T47D (cell line): Measurements from ENCODE around the gene KCNQ4.

Source experiments
- DNase-seq, 2 experiments: peaks; one replicate each; pipeline versions ENCODE4 v3.0.0 to v3.0.0-alpha.2; 2011 to 2012; ENCODE audit warnings: low read depth in 1 of 2, low spot score in 1 of 2
- JUND ChIP-seq: IDR thresholded peaks from 2 replicates; pipeline ENCODE4 v1.6.1; 2012; ENCODE audit warnings: low read depth
- in situ Hi-C: cut with HindIII; loops from 2 replicates; pipeline ENCODE4 v1.10.0; 2016; ENCODE audit warnings: low sequenced_read_pairs, low pct_unique_long_range_greater_than_20kb

KCNQ4 gene

DNA sequence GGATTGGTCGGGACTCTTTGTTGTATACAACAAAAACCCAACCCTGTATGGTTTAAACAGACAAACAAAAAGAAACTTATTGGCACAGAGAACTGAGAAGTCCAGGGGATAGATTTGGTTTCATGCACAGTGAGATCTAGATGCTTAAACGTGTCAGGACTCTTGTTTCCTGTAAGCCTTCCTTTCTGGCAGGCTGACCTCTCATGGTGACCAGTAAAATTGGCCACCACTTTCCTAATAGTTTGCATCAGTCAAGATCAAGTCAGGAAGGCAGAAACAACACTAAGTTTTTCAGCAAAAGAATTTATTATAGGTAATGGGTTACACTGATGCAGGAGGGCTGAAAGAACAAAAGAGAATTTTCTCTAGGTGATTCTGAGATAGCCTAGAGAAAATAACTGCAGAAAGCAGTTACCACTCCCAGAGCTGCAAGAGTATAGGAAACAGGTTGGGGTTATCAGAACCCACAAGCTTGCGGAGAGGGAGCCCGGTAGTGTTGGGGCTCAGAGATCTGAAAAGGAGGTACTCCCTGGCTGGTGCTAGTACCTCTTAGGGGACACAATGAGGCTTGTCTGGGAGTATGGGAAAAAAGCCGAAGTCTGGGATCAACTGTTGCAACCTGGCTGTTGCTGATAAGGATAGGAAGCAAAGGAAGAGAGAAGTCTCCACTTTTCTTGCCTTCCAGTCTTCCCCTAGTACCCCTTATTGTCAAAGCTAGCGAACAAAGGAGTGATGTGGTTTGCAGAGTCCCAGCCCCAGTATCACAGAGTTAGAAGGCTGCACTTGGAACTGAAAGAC is 57.1 kb downstream of the KCNQ4 start:
- no peak for DNase-seq
- in situ Hi-C loops, result no loop called here

GRCh38 chr1:40841602-40842001 is 58.0 kb downstream of the KCNQ4 start:
- no peak for DNase-seq
- in situ Hi-C loops, result no loop called here
- TF ChIP-seq JUND, result no peak

More for the DNA sequence above, 57.1 kb downstream of the KCNQ4 start:
- no peak for TF ChIP-seq JUND

DNA sequence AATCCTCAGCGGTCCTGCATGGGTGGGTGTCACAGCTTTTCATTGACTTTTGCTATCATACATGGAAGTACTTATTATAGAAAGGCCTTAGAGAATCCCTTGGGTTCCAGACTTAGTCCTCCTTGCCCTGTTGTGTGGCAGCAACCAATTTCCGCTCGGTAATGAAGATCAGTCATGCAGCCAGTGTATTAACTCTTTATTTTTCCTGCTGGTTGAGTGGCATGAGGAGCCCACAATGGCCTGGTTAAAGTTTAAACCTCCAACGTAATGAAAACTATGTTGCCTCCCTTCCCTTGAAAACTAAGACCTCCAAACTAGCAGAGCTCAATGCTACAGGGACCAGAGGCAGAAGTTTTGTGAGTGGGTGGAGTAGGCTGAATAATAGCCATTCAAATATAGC is 58.6 kb downstream of the KCNQ4 start:
- no peak for DNase-seq
- in situ Hi-C loops, result no loop called here
- no peak for TF ChIP-seq JUND

DNA sequence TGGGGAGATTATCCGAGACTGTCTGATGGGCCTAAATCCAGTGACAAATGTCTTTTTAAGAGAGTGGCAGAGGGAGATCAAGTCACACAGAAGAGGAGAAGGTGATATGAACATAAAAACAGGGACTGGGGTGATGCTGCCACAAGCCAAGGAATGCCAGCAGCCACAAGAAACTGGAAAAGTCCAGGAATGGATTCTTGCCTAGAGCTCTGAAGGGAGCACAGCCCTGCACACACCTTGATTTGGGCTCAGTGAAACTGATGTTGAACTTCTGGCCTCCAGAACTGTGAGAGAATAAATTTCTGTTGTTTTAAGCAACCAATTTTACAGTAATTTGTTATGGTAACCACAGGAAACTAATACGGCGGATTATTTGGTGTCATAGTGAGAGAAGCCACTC is 59.1 kb downstream of the KCNQ4 start:
- TF ChIP-seq JUND, result no peak
- in situ Hi-C loops, result no loop called here
- DNase-seq, result no peak

DNA sequence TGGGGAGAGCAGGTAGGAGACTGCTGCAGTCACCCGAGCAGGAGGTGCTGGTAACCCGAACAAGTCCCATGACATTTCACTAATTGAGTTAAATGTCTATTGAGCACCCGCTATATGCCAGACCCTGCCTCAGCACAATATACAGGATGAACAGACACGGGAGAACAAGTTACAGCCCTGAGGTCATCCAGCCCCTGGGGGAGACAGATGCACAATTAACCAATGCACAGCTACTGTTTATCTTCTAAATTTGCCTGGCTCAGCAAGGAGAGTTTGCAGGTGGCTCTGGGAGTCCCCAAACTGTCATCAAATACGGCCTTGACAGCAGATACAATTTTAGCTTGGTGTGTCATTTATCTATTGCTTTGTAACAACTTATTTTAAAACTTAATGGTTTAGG is 60.5 kb downstream of the KCNQ4 start:
- DNase-seq, result no peak
- in situ Hi-C loops, result no loop called here
- no peak for TF ChIP-seq JUND

- in situ Hi-C loops, result no loop called here
Observed at GRCh38 chr1:40844887-40845878, 61.6 kb downstream of the KCNQ4 start.

DNA sequence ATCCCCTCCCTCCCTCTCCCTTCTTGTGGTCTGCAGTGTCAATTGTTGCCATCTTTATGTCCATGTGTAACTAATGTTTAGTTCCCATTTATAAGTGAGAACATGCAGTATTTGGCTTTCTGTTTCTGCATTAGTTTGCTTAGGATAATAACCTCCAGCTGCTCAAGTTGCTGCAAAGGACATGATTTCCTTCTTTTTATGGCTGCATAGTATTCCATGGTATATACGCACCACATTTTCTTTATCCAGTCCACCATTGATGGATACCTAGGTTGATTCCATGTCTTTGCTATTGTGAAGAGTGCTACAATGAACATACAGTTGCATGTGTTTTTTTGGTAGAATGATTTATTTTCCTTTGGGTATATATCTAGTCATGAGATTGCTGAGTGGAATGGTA is 62.3 kb downstream of the KCNQ4 start:
- in situ Hi-C loops, result no loop called here
- TF ChIP-seq JUND, result no peak
- no peak for DNase-seq

More at GRCh38 chr1:40844887-40845878, 61.6 kb downstream of the KCNQ4 start:
- DNase-seq, result no peak
- TF ChIP-seq JUND, result no peak

- DNase-seq, result no peak
- in situ Hi-C loops, result no loop called here
- TF ChIP-seq JUND, result no peak
Observed at GRCh38 chr1:40847023-40847745, 63.6 kb downstream of the KCNQ4 start.

- peak; percentile 31 to 88 for DNase-seq
- TF ChIP-seq JUND, result no peak
- in situ Hi-C loops, result no loop called here
Observed at GRCh38 chr1:40848530-40849189, 65.1 kb downstream of the KCNQ4 start.

DNA sequence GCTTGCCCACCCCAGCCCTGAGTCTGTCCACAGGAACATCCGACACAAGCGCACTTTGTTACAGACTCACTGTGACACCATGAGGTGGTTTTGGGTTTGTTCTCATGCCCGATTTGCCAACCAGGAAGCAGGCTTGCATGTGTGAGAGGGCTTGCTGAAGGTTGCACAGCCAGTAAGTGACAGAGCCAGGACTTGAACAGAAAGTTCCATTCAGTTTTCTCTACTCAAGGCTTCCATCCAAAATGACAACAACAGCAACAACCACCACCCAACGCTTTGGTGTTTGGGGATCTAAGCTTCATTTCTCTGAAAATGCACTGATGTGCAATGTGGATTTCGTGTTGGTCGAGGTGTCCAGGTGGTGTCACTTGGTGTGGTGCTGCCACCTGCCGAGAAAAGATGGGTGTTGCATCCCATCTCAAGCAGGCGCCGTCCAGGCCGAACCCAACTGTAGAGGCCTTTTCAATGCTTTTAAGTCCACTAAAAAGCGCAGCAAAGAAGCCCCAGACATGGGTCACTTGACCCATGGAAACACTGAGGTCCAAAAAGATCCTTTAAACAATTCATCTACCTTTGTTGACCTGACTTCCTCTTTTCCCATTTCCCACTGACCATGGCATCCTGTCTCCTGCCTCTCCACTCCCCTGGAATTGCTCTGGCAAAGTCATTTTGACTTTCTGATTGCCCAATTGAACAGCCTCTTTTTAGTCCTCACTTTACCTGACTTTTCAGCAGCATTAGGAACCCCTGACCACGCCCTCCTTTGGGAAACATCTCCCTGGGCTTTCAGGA is 66.4 kb downstream of the KCNQ4 start:
- in situ Hi-C loops, result no loop called here
- peak; percentile 30 to 69 for DNase-seq
- TF ChIP-seq JUND, result no peak

DNA sequence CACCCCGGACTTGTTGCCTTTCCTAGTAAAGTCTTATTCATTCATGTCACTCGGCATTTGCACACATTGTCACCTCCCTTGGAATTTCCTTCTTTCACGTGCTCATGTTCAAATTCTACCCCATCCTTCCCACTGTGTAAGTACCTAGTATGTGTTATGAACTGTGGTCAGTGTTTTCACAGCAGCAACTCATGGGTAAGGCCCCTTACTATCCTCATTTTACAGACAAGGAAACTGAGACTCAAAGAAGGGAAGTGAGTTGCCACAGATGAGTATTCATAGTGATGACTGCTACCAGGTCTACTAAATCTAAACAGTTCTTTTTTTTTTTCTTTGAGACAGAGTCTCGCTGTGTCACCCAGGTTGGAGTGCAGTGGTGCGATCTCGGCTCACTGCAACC is 68.1 kb downstream of the KCNQ4 start:
- in situ Hi-C loops, result no loop called here
- no peak for TF ChIP-seq JUND
- no peak for DNase-seq
